ENCODE measurements around the gene NUSAP1. TPM values are rescaled to one million over a fixed set of nuclear protein-coding genes. Genes with fewer than 3 reads are reported as not detected.
"Not testable (repeated sequence)": the region's sequence is repeated elsewhere in the genome, so short reads cannot be mapped to it uniquely, and the experiment has no call there.

The NUSAP1 gene
- polyA plus RNA-seq, 3 donors: 2.4 to 4.0 (median 3.5) TPM

- Mint-ChIP-seq H3K27me3 (ENCODE audit: low read depth in 3 of 3) (peaks cover 0 to 2% (median 2%) of the 10 kb centered on the region in 3 donors), H3K27ac (peak overlapping the region in 4 of 7 donors; percentile 32 to 66 (median 44)), H3K4me3 (no peak overlapping the region), H3K4me1 (peaks cover 11% of the 10 kb centered on the region), H3K36me3 (peaks cover 26 to 37% of the 10 kb centered on the region in 2 donors), H3K9me3 (peaks cover 0 to 3% (median 0%) of the 10 kb centered on the region in 7 donors)
- Histone ChIP-seq H3K9ac (ENCODE audit: insufficient read depth, low read length, poor library complexity, severe bottlenecking) (no peak overlapping the region), H3K27ac (ENCODE audit: low read depth in 1 of 2, low read length in 2 of 2) (no peak overlapping the region), H2AFZ (ENCODE audit: insufficient read depth, low read depth, low read length, poor library complexity, severe bottlenecking) (no peak overlapping the region), H3K27me3 (ENCODE audit: control insufficient read depth in 2 of 2, insufficient read depth in 2 of 2, low read length in 2 of 2) (no peaks in the 10 kb centered on the region), H3K4me1 (ENCODE audit: control insufficient read depth in 1 of 2, insufficient read depth in 2 of 2, low read length in 2 of 2) (peaks cover 9 to 20% of the 10 kb centered on the region in 2 donors), H4K20me1 (ENCODE audit: insufficient read depth, low read length) (no peaks in the 10 kb centered on the region), H3K4me2 (replicated peaks; ENCODE audit: extremely low read depth, low read length, poor library complexity, severe bottlenecking) (no peak overlapping the region), H3K4me3 (replicated peaks in 1 of 3; ENCODE audit: low read depth in 2 of 3, low read length in 3 of 3) (no peak overlapping the region), H3K79me2 (ENCODE audit: insufficient read depth, low read length) (no peaks in the 10 kb centered on the region), H3K36me3 (replicated peaks in 1 of 2; ENCODE audit: control insufficient read depth in 1 of 2, insufficient read depth in 2 of 2, low read length in 2 of 2) (peaks cover 30 to 41% of the 10 kb centered on the region in 2 donors), H3K9me3 (replicated peaks in 1 of 2; ENCODE audit: control insufficient read depth in 1 of 2, insufficient read depth in 1 of 2, low read length in 2 of 2) (no peaks in the 10 kb centered on the region)
- no peak for DNase-seq
- TF ChIP-seq CTCF (IDR thresholded peaks at IDR 0.05): no peak
- WGBS (ENCODE audit: insufficient coverage): 100% methylated on average over 3 of the region's 4 CpGs
- intact Hi-C loops (cut with micrococcal nuclease): no loop called here
Observed at GRCh38 chr15:41377978-41378377, 45.3 kb downstream of the NUSAP1 start.

- DNase-seq; H3K4me1 ChIP-seq (ENCODE audit: control insufficient read depth in 1 of 2, insufficient read depth in 2 of 2, low read length in 2 of 2); intact Hi-C loops (cut with micrococcal nuclease); H3K27ac ChIP-seq (ENCODE audit: low read depth in 1 of 2, low read length in 2 of 2); H3K9me3 Mint-ChIP-seq; H4K20me1 ChIP-seq (ENCODE audit: insufficient read depth, low read length); H3K9me3 ChIP-seq (replicated peaks in 1 of 2; ENCODE audit: control insufficient read depth in 1 of 2, insufficient read depth in 1 of 2, low read length in 2 of 2); H3K79me2 ChIP-seq (ENCODE audit: insufficient read depth, low read length); H2AFZ ChIP-seq (ENCODE audit: insufficient read depth, low read depth, low read length, poor library complexity, severe bottlenecking); H3K4me3 Mint-ChIP-seq; H3K4me3 ChIP-seq (replicated peaks in 1 of 3; ENCODE audit: low read depth in 2 of 3, low read length in 3 of 3); H3K27me3 ChIP-seq (ENCODE audit: control insufficient read depth in 2 of 2, insufficient read depth in 2 of 2, low read length in 2 of 2); H3K4me1 Mint-ChIP-seq; H3K4me2 ChIP-seq (replicated peaks; ENCODE audit: extremely low read depth, low read length, poor library complexity, severe bottlenecking); H3K27me3 Mint-ChIP-seq (ENCODE audit: low read depth in 3 of 3); H3K9ac ChIP-seq (ENCODE audit: insufficient read depth, low read length, poor library complexity, severe bottlenecking): not testable (repeated sequence)
- peaks cover 31 to 46% of the 10 kb centered on the region in 2 donors for H3K36me3 Mint-ChIP-seq
- H3K36me3 ChIP-seq (replicated peaks in 1 of 2; ENCODE audit: control insufficient read depth in 1 of 2, insufficient read depth in 2 of 2, low read length in 2 of 2): peaks cover 27 to 58% of the 10 kb centered on the region in 2 donors
- 95% methylated on average over 4 of the region's 9 CpGs for WGBS (ENCODE audit: insufficient coverage)
- peak overlapping the region in 1 of 7 donors; percentile 12 for H3K27ac Mint-ChIP-seq
Observed at GRCh38 chr15:41383974-41384749, 51.5 kb downstream of the NUSAP1 start.

Data from CD14-positive monocyte (primary cell).